ENCODE data around the gene NLGN1.

Gene NLGN1

DNA sequence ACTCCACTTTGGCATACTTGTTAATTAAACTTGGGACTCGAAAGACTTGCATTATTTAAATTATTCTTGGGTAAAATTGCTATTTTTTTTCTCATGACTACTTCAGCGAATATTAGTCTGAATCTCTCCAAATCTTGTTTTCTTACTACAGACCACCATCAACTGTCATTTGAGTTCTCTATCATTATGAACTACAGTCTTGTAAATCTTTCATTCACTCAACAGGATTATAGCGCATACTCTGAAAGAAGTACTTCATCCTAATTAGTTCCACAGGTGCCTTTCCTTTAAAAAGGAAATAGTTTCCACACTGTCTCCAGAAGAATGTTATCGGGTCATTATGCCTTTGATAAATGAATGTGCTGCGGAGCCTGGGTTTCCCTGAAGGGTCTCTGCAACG, 149.5 kb downstream of the NLGN1 start:
- TF ChIP-seq JUND (IDR thresholded peaks at IDR 0.05; ENCODE audit: low read depth), result no peak
- no peak for DNase-seq (ENCODE audit: low read depth in 1 of 2, low spot score in 1 of 2)
- in situ Hi-C loops (cut with HindIII; ENCODE audit: low pct_unique_long_range_greater_than_20kb, low sequenced_read_pairs), result no loop called here

DNA sequence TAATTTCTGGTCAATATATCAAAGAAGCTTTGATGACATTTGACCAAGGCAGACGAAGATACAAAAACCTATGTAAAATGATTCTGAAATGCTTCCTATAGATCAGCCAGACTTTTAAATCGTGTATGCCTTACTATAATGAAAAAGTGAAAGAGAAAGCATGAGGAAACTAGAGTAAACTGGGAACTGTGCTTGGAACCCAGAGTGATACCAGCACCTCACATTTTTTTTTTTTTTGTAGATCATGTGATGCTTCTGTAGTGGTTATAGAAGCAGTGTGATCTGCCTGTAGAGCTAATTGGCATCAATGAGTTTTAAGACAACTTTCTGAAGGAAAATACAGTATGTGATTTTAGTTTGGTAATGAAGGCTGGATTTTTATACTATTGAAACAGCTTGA, 150.7 kb downstream of the NLGN1 start:
- no peak for TF ChIP-seq JUND (IDR thresholded peaks at IDR 0.05; ENCODE audit: low read depth)
- in situ Hi-C loops (cut with HindIII; ENCODE audit: low pct_unique_long_range_greater_than_20kb, low sequenced_read_pairs), result no loop called here

DNA sequence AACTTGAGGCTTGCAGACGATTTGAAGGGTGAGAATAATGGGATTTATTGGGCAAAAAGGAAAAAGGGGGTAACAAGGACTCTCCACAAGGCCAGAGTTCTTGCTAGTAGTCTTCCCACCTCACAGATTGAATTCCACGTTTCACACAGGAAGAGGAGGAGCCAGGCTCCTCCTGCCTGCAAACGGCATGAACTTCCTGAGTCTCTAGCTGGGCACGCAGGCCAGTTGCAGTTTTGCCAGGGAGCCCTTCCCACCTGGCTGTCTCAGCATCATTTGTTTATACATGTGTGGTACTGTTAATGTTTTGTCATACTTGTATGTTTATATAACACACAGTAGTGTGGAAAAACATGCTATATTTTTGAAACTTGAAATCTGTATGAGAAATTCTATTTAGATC, 155.0 kb downstream of the NLGN1 start:
- no peak for TF ChIP-seq JUND (IDR thresholded peaks at IDR 0.05; ENCODE audit: low read depth)
- no peak for DNase-seq (ENCODE audit: low read depth in 1 of 2, low spot score in 1 of 2)
- in situ Hi-C loops (cut with HindIII; ENCODE audit: low pct_unique_long_range_greater_than_20kb, low sequenced_read_pairs), result no loop called here

More for the DNA sequence above, 150.7 kb downstream of the NLGN1 start:
- DNase-seq (ENCODE audit: low read depth in 1 of 2, low spot score in 1 of 2), result no peak

DNA sequence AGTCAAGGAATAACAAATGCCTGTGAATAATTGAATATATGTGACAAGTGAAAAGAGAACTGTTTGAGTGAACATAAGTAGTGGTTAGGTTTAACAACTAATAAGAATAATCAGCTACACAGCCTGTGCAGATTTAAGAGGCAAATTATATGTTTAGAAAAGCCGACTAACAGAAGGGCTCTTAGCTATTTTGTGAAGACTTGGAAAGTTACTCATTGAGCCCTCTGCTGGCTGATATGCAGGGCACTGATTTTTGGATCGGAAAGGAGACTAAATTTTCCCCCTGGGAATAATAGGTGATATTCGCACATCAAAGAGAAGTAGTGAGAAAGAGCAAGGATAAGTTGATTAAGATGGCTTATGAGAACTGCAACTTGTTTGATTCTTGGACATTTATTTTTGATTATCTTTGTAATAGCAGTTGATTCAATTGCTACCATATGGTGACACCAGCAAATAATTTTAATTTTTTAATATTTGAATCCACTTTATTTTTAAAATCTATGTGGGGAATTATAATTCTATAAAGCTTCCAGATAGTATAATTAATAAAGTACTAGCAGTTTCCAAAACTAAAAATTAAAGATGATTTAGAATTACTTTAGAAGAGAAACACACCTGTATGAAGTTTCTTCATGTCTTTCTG, 156.2 kb downstream of the NLGN1 start:
- DNase-seq (ENCODE audit: low read depth in 1 of 2, low spot score in 1 of 2), result peak; percentile 28 to 81
- in situ Hi-C loops (cut with HindIII; ENCODE audit: low pct_unique_long_range_greater_than_20kb, low sequenced_read_pairs), result no loop called here
- no peak for TF ChIP-seq JUND (IDR thresholded peaks at IDR 0.05; ENCODE audit: low read depth)

DNA sequence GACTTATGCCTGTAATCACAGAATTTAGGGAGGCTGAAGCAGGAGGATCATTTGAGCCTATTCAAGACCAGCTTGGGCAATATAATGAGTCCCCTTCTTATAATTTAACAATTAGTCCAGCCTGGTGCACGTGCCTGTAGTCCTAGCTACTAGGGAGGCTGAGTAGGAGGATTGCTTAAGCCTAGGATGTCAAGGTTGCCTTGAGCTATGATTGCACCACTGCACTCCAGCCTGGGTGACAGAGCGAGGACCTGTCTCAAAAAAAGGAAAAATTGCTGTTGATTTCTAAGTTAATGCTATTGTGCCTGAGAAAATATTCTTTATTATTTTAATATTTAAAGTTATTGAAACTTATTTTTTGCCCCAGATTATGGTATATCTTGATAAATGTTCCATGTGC, 159.0 kb downstream of the NLGN1 start:
- TF ChIP-seq JUND (IDR thresholded peaks at IDR 0.05; ENCODE audit: low read depth), result no peak
- no peak for DNase-seq (ENCODE audit: low read depth in 1 of 2, low spot score in 1 of 2)
- in situ Hi-C loops (cut with HindIII; ENCODE audit: low pct_unique_long_range_greater_than_20kb, low sequenced_read_pairs), result no loop called here

DNA sequence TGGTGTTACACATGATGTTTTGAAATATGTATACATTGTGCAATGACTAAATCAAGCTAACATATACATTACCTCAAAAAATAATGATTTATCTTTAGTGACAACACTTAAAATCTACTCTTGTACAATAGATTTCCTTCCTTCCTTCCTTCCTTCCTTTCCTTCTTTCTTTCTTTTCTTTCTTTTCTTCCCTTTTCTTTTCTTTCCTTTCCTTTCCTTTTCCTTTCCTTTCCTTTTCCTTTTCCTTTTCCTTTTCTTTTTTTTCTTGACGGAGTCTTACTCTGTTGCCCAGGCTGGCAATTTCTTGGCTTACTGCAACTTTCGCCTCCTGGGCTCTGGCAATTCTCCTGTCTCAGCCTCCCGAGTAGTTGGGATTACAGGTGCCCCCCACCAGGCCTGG, 170.5 kb downstream of the NLGN1 start:
- in situ Hi-C loops (cut with HindIII; ENCODE audit: low pct_unique_long_range_greater_than_20kb, low sequenced_read_pairs), result no loop called here
- no peak for DNase-seq (ENCODE audit: low read depth in 1 of 2, low spot score in 1 of 2)
- no peak for TF ChIP-seq JUND (IDR thresholded peaks at IDR 0.05; ENCODE audit: low read depth)

DNA sequence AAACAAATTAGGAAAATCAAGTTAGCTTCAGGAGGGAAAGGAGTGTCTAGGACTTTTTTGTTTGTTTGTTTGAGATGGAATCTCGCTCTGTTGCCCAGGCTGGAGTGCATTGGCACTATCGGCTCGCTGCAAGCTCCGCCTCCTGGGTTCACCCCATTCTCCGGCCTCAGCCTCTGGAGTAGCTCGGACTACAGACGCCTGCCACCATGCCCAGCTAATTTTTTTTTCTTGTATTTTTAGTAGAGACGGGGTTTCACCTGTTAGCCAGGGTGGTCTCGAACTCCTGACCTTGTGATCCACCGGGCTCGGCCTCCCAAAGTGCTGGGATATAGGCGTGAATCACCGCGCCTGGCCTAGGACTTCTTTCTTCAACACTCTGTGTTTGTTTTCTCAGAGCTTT, 171.1 kb downstream of the NLGN1 start:
- in situ Hi-C loops (cut with HindIII; ENCODE audit: low pct_unique_long_range_greater_than_20kb, low sequenced_read_pairs), result no loop called here
- DNase-seq (ENCODE audit: low read depth in 1 of 2, low spot score in 1 of 2), result no peak
- no peak for TF ChIP-seq JUND (IDR thresholded peaks at IDR 0.05; ENCODE audit: low read depth)

DNA sequence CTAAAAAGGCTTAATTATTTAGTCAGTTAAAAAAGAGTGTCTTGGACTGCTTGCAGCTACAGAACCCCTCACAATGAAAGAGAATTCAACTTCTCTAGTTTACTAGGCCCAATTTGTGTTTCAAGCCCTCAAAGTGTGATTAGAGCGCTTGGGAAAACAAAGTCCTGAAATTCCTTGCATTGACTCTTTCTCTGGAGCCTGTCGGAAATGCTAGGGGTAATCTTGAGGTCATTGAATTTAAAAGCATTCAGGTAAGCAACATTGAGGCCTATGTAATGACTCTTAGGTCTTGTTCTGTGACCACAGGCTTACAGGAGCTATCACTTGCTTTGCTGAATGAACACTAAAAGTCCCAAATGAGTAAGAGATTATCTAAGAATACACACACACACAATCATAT, 186.0 kb downstream of the NLGN1 start:
- in situ Hi-C loops (cut with HindIII; ENCODE audit: low pct_unique_long_range_greater_than_20kb, low sequenced_read_pairs), result no loop called here
- no peak for DNase-seq (ENCODE audit: low read depth in 1 of 2, low spot score in 1 of 2)
- TF ChIP-seq JUND (IDR thresholded peaks at IDR 0.05; ENCODE audit: low read depth), result no peak

DNA sequence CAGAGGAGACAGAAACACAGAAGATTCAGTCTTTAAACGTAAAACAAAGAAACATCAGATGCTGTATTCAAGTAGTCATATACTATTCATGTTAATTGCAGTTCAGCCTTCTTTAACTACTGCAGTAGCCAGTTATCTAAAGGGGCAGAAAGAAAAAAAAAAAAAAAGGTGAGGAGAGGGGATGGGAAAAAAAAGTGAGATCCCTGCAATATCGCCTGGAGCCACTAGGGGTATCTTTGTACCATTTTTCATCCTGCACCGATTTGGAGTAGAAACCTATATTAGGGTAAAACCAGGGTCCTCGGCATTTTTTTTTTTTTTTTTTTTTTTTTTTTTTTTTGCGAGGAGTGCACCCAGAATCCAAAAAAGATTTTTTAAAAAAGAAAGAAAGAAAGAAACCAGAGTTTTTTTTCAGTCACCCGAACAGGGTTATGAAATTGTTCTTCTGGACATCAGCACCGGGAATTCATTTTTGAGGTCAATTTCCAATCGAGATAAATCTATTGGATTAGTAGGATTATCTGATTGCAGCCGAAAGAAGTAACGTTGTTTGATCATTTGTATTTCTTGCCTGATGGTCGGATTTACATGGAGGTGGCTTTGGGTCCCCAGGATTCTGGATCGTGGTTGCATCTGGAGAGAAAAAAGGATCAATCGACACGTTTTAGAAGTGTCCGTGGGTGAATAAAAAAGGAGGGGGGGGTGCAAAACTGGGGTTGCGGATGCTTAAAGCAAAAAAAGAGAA, 186.7 kb downstream of the NLGN1 start:
- DNase-seq (ENCODE audit: low read depth in 1 of 2, low spot score in 1 of 2), result peak; percentile 41 to 65
- in situ Hi-C loops (cut with HindIII; ENCODE audit: low pct_unique_long_range_greater_than_20kb, low sequenced_read_pairs), result no loop called here
- no peak for TF ChIP-seq JUND (IDR thresholded peaks at IDR 0.05; ENCODE audit: low read depth)

DNA sequence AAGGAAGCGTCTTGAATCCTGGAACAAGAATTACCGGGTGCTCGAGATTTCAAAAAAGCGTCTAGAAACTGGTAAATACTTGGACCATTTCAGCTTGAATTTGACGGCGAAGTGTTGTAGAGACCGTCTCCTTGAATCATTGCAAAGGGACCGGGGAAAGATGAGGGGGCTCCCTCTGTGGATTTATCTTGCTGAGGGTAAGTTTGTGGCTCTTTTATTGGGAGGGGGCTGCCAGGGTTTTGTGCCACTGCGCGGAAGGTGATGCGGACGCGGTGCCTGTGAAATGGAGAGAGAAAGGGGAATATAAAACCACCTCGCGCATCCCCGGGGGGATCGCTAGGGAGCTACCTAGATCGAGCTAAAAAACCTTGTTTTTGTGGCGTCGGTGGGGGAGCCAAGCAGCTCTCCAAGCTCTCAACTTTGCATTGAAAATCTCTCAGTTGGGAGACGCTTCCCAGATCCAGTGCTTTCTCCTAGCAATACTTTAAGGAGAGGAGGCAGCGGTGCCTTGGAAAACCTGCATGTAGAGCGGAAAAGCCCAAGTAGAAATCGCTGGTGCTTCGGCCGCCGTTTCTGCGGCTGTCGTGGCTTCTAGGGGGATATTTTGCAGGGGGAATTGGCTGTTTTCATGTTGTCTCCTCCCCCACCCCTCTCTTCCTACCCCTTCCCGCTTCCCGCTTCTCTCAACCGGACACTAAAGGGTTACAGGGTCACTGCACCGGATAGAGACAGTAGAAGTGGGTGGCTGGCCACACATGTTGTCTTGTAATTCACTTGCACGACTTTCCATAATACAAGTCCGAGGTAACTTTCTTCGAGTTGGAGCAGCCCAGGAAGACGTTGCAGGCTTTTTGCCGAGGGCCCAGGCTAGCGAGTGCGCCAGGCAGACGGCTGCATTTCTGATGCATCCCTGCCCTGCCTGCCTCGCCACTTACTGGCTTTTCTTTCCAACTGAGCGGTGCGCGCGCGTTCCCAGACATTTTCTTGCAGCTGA, 187.6 kb downstream of the NLGN1 start:
- in situ Hi-C loops (cut with HindIII; ENCODE audit: low pct_unique_long_range_greater_than_20kb, low sequenced_read_pairs), result no loop called here
- DNase-seq (ENCODE audit: low read depth in 1 of 2, low spot score in 1 of 2), result peak; percentile 35 to 68
- TF ChIP-seq JUND (IDR thresholded peaks at IDR 0.05; ENCODE audit: low read depth), result no peak

DNA sequence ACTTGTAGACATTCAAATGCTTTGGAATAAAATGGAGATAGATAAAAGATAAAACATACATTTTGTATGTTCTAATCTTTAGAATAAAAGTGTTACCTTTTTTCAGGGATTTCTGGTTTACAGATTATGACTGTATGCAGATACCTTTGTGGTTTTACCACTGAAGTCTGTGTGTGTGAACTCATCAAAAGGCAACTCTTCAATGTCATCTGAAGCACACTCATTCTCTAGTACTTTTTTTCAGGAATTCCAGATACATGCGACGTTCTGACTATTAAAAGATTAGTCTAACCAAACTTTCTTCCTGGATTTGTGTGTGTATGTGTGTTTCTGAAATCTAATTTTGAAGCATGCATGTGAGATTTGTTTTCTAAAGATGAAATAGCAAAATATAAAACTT, 188.6 kb downstream of the NLGN1 start:
- no peak for TF ChIP-seq JUND (IDR thresholded peaks at IDR 0.05; ENCODE audit: low read depth)
- no peak for DNase-seq (ENCODE audit: low read depth in 1 of 2, low spot score in 1 of 2)
- in situ Hi-C loops (cut with HindIII; ENCODE audit: low pct_unique_long_range_greater_than_20kb, low sequenced_read_pairs), result no loop called here

DNA sequence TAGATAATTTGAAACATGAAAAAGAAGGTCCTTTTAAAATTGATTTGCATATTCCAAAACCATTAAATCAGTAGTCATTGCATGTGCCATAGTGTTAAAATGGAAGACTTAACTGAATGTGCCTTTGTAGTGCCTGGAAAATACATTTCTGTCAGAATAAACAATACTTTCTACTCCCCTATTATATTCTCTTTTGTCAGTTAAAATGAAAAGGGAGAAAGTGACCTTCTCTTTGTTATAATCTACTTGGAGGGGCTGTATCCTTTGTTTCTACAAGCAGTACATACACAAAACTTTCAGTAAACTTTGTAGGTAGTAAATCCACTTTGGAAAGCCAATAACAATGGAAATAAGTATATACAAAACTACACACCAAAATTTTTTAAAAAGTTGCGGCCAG, 189.5 kb downstream of the NLGN1 start:
- in situ Hi-C loops (cut with HindIII; ENCODE audit: low pct_unique_long_range_greater_than_20kb, low sequenced_read_pairs), result no loop called here
- no peak for TF ChIP-seq JUND (IDR thresholded peaks at IDR 0.05; ENCODE audit: low read depth)
- DNase-seq (ENCODE audit: low read depth in 1 of 2, low spot score in 1 of 2), result no peak

DNA sequence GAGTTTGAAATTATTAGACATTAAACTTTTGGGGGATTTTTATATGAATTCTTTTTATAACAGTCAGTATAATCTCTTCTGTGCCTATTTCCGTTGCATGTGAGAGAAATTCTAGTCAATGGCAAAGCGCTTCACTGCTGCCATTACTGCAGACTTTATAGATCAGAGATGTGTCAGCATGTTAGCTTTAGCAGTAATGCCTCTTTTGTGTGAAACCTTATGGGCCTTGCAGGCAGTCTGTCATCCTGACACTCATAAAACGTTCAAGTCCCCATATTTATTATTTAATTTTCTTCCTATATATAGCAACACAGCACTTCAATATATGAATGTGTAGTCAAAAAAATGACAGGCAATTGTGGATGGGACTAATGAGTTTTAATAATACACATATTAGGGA, 191.0 kb downstream of the NLGN1 start:
- TF ChIP-seq JUND (IDR thresholded peaks at IDR 0.05; ENCODE audit: low read depth), result no peak
- in situ Hi-C loops (cut with HindIII; ENCODE audit: low pct_unique_long_range_greater_than_20kb, low sequenced_read_pairs), result no loop called here
- no peak for DNase-seq (ENCODE audit: low read depth in 1 of 2, low spot score in 1 of 2)
